Fibroblast of lung (primary cell): ENCODE results near the gene SPATA12. TPM values are rescaled to one million over a fixed set of nuclear protein-coding genes. Genes with fewer than 3 reads are reported as not detected.

ENCODE experiments used
- DNase-seq, 2 donors: peaks; one replicate each; pipeline versions ENCODE4 v3.0.0 to v3.0.0-alpha.2; 2010; ENCODE audit warnings: low read depth in 2 of 2
- H2AFZ ChIP-seq: 2 replicates; pipeline ENCODE4 v1.5.1; 2012; ENCODE audit warnings: low read length, control low read depth, inconsistent platforms
- H3K27ac ChIP-seq: 2 replicates; pipeline ENCODE4 v1.5.1; 2011; ENCODE audit warnings: low read length, control low read depth; ENCODE audit not compliant: insufficient read depth
- H3K27me3 ChIP-seq: 2 replicates; pipeline ENCODE4 v1.5.1; 2011; ENCODE audit warnings: mild to moderate bottlenecking, low read length; ENCODE audit not compliant: control insufficient read depth, insufficient read depth
- H3K36me3 ChIP-seq: 2 replicates; pipeline ENCODE4 v1.5.1; 2011; ENCODE audit warnings: low read length; ENCODE audit not compliant: control insufficient read depth, insufficient read depth
- H3K4me1 ChIP-seq: 2 replicates; pipeline ENCODE4 v1.5.1; 2011; ENCODE audit warnings: low read length; ENCODE audit not compliant: control insufficient read depth, insufficient read depth; ENCODE audit errors: extremely low read depth
- H3K4me2 ChIP-seq: 2 replicates; pipeline ENCODE4 v1.5.1; 2011; ENCODE audit warnings: low read length, control low read depth; ENCODE audit not compliant: insufficient read depth; ENCODE audit errors: extremely low read depth
- H3K4me3 ChIP-seq, 4 experiments: fragments of 200-600 bp in 1 of 4; sonication (generic) in 1 of 4; replicated peaks in 1 of 4; 2 replicates each; pipeline ENCODE4 v1.5.1; 2011 to 2016; ENCODE audit warnings: low read length in 4 of 4, low read depth in 3 of 4, mild to moderate bottlenecking in 3 of 4, control low read depth in 2 of 4, inconsistent platforms in 1 of 4, mixed read lengths in 1 of 4; ENCODE audit not compliant: insufficient read depth in 1 of 4; ENCODE audit errors: control extremely low read depth in 1 of 4
- H3K79me2 ChIP-seq: 2 replicates; pipeline ENCODE4 v1.5.1; 2012; ENCODE audit warnings: mild to moderate bottlenecking, low read length, inconsistent platforms; ENCODE audit not compliant: control insufficient read depth, insufficient read depth
- H3K9ac ChIP-seq: 2 replicates; pipeline ENCODE4 v1.5.1; 2011; ENCODE audit warnings: mild to moderate bottlenecking, low read length, control low read depth; ENCODE audit not compliant: insufficient read depth
- H3K9me3 ChIP-seq: 2 replicates; pipeline ENCODE4 v1.5.1; 2012; ENCODE audit warnings: low read depth, low read length; ENCODE audit not compliant: control insufficient read depth, insufficient read depth
- H4K20me1 ChIP-seq: 2 replicates; pipeline ENCODE4 v1.5.1; 2011; ENCODE audit warnings: low read length; ENCODE audit not compliant: control insufficient read depth, insufficient read depth; ENCODE audit errors: extremely low read depth
- CTCF ChIP-seq, 2 donors: IDR thresholded peaks in 1 of 2; conservative IDR thresholded peaks in 1 of 2; 1 replicate in 1 of 2; 2 replicates in 1 of 2; pipeline ENCODE4 v1.5.1; 2011 to 2012; ENCODE audit warnings: low read length in 2 of 2, control low read depth in 1 of 2, inconsistent platforms in 1 of 2, low read depth in 1 of 2, mild to moderate bottlenecking in 1 of 2
- EZH2 ChIP-seq: IDR thresholded peaks from 2 replicates; pipeline ENCODE4 v1.5.1; 2012; ENCODE audit warnings: low read length, control low read depth, mild to moderate bottlenecking; ENCODE audit errors: missing control alignments
- polyA minus RNA-seq: library from RNA; depleted of rRNA, polyadenylated mRNA; stranded (reverse); fragments of >200 nt; gene quantifications from 2 replicates; pipeline ENCODE4 v1.2.3, GENCODE V29; 2011; ENCODE audit warnings: low replicate concordance
- polyA plus RNA-seq, 2 donors: library from polyadenylated mRNA; depleted of rRNA in 1 of 2; stranded (reverse) in 1 of 2; unstranded in 1 of 2; fragments of >200 nt; gene quantifications; 2 replicates each; pipeline ENCODE4 v1.2.1, GENCODE V29; 2011 to 2012; ENCODE audit warnings: missing spikeins in 1 of 2
- total RNA-seq: library from RNA; depleted of rRNA; stranded (reverse); fragments of >200 nt; gene quantifications from 2 replicates; pipeline ENCODE4 v1.2.1, GENCODE V29; 2014

The SPATA12 gene
- not detected in 2 replicates for total RNA-seq
- polyA plus RNA-seq, result 0.02 TPM in 1 of 2 replicates, not detected in the other
- 0.06 TPM in 1 of 2 replicates, not detected in the other for polyA plus RNA-seq (2012)
- polyA minus RNA-seq, result not detected in 2 replicates

- no peak within 1 kb of the TSS for H2AFZ ChIP-seq
- peak; percentile 83 to 94 for DNase-seq
- H3K27me3 ChIP-seq, result no peaks in the 10 kb centered on the region
- no peak within 1 kb of the TSS for H3K4me3 ChIP-seq
- H3K36me3 ChIP-seq, result no peaks in the 10 kb centered on the region
- H3K27ac ChIP-seq, result no peak within 1 kb of the TSS
- H3K9ac ChIP-seq, result no peak within 1 kb of the TSS
- no peaks in the 10 kb centered on the region for H3K79me2 ChIP-seq
- peaks cover 4% of the 10 kb centered on the region for H3K4me1 ChIP-seq
- no peak for TF ChIP-seq EZH2
- no peak for TF ChIP-seq CTCF (conservative IDR thresholded peaks at IDR 0.05 in 1 of 2, IDR thresholded peaks at IDR 0.05 in 1 of 2; ENCODE audit: low read depth in 1 of 2, low read length in 2 of 2)
- no peaks in the 10 kb centered on the region for H3K9me3 ChIP-seq
- H4K20me1 ChIP-seq, result no peaks in the 10 kb centered on the region
- H3K4me2 ChIP-seq, result peak within 1 kb of the TSS; percentile 25
Measured at GRCh38 chr3:57060089-57060821, at the start of gene SPATA12. SPATA12 (plus strand) TSS chr3:57060664; CDS start chr3:57073695, 13,031 bp downstream.

GRCh38 chr3:57011022-57011421, 49.4 kb upstream of the SPATA12 start:
- no peak overlapping the region for H3K27ac ChIP-seq
- no peak for DNase-seq
- H4K20me1 ChIP-seq, result no peaks in the 10 kb centered on the region
- peaks cover 13% of the 10 kb centered on the region for H3K4me1 ChIP-seq
- H3K9ac ChIP-seq, result no peak overlapping the region
- H3K36me3 ChIP-seq, result no peaks in the 10 kb centered on the region
- H3K4me3 ChIP-seq, result no peak overlapping the region
- no peaks in the 10 kb centered on the region for H3K79me2 ChIP-seq
- no peaks in the 10 kb centered on the region for H3K9me3 ChIP-seq
- no peaks in the 10 kb centered on the region for H3K27me3 ChIP-seq
- no peak for TF ChIP-seq EZH2
- no peak for TF ChIP-seq CTCF (conservative IDR thresholded peaks at IDR 0.05 in 1 of 2, IDR thresholded peaks at IDR 0.05 in 1 of 2; ENCODE audit: low read depth in 1 of 2, low read length in 2 of 2)
- no peak overlapping the region for H2AFZ ChIP-seq
- no peak overlapping the region for H3K4me2 ChIP-seq

GRCh38 chr3:57012847-57013246, 47.6 kb upstream of the SPATA12 start:
- no peak for TF ChIP-seq EZH2
- TF ChIP-seq CTCF (conservative IDR thresholded peaks at IDR 0.05 in 1 of 2, IDR thresholded peaks at IDR 0.05 in 1 of 2; ENCODE audit: low read depth in 1 of 2, low read length in 2 of 2), result no peak
- Histone ChIP-seq H3K4me1 (peaks cover 11% of the 10 kb centered on the region), H2AFZ (no peak overlapping the region), H3K4me3 (no peak overlapping the region), H3K36me3 (no peaks in the 10 kb centered on the region), H3K4me2 (no peak overlapping the region), H4K20me1 (no peaks in the 10 kb centered on the region), H3K27me3 (no peaks in the 10 kb centered on the region), H3K27ac (no peak overlapping the region), H3K79me2 (no peaks in the 10 kb centered on the region), H3K9ac (no peak overlapping the region), H3K9me3 (no peaks in the 10 kb centered on the region)
- DNase-seq, result no peak
